Endothelial cell of umbilical vein (primary cell): ENCODE data around the gene EREG. TPM values are rescaled to one million over a fixed set of nuclear protein-coding genes. Genes with fewer than 3 reads are reported as not detected.

Experiments
- BruUV-seq: library from RNA; stranded (reverse); fragments of 400-500 nt; replicated peaks from 2 replicates; lab custom pipeline; 2021; lab: Mats Ljungman, UMichigan
- CTCF ChIA-PET: fragments of 300-600, 350-600 bp; sonication (Branson Sonifier 250); formaldehyde crosslinking; loops from one replicate; lab custom pipeline; 2021; ENCODE audit warnings: antibody characterized with exemption, inconsistent platforms; lab: Charles Lee
- POLR2A ChIA-PET: fragments of 300-600, 350-600 bp; sonication (Branson Sonifier 250); formaldehyde crosslinking; loops from one replicate; lab custom pipeline; 2021; ENCODE audit warnings: antibody characterized with exemption, inconsistent platforms; lab: Charles Lee
- DNase-seq: peaks from one replicate; pipeline ENCODE4 v3.0.0-alpha.2; 2011; ENCODE audit warnings: low read depth, low spot score
- FAIRE-seq: peaks from 2 replicates; lab custom pipeline; 2011; peaks lifted over from hg19 to GRCh38; lab: Jason Lieb, UNC
- H2AFZ ChIP-seq: 2 replicates; pipeline ENCODE4 v1.6.0; 2012; ENCODE audit warnings: low read depth, low read length, control low read depth, inconsistent platforms
- H3K27ac ChIP-seq: 2 replicates; pipeline ENCODE4 v1.5.1; 2011; ENCODE audit warnings: low read depth, mild to moderate bottlenecking, control low read depth, low read length, moderate library complexity; ENCODE audit not compliant: insufficient read depth
- H3K27me3 ChIP-seq, 2 experiments: 2 replicates each; pipeline versions ENCODE4 v1.6.0 to v1.6.1; 2011; ENCODE audit warnings: low read length in 2 of 2, mixed read lengths in 1 of 2; ENCODE audit not compliant: control insufficient read depth in 2 of 2, insufficient read depth in 2 of 2
- H3K36me3 ChIP-seq, 2 experiments: 2 replicates in 1 of 2; 3 replicates in 1 of 2; pipeline ENCODE4 v1.5.1; 2011; ENCODE audit warnings: low read length in 2 of 2, mild to moderate bottlenecking in 1 of 2, moderate library complexity in 1 of 2; ENCODE audit not compliant: control insufficient read depth in 2 of 2, insufficient read depth in 2 of 2; ENCODE audit errors: extremely low read depth in 1 of 2
- H3K4me1 ChIP-seq: 3 replicates; pipeline ENCODE4 v1.5.1; 2011; ENCODE audit warnings: mild to moderate bottlenecking, low read length; ENCODE audit not compliant: control insufficient read depth, insufficient read depth; ENCODE audit errors: extremely low read depth
- H3K4me2 ChIP-seq: 2 replicates; pipeline ENCODE4 v1.6.1; 2011; ENCODE audit warnings: low read length, control low read depth, mixed read lengths; ENCODE audit not compliant: insufficient read depth
- H3K4me3 ChIP-seq, 3 experiments: fragments of 200-600 bp in 1 of 3; sonication (generic), shearing (Covaris generic) in 1 of 3; replicated peaks in 1 of 3; 2 replicates each; pipeline ENCODE4 v1.5.1; 2011 to 2016; ENCODE audit warnings: control low read depth in 3 of 3, low read length in 3 of 3, mild to moderate bottlenecking in 2 of 3, inconsistent platforms in 1 of 3, low read depth in 1 of 3, moderate library complexity in 1 of 3; ENCODE audit not compliant: insufficient read depth in 1 of 3
- H3K79me2 ChIP-seq: 2 replicates; pipeline ENCODE4 v1.6.0; 2012; ENCODE audit warnings: low read length, inconsistent platforms; ENCODE audit not compliant: control insufficient read depth, insufficient read depth
- H3K9ac ChIP-seq: replicated peaks from 2 replicates; pipeline ENCODE3; 2011; ENCODE audit warnings: low read length, control low read depth; ENCODE audit not compliant: insufficient read depth; ENCODE audit errors: extremely low read depth
- H3K9me1 ChIP-seq: replicated peaks from 3 replicates; pipeline ENCODE4 v1.6.0; 2011; ENCODE audit warnings: mild to moderate bottlenecking, low read length; ENCODE audit not compliant: control insufficient read depth, insufficient read depth; ENCODE audit errors: extremely low read depth
- H3K9me3 ChIP-seq: replicated peaks from 2 replicates; pipeline ENCODE4 v1.5.1; 2012; ENCODE audit warnings: low read length, inconsistent platforms; ENCODE audit not compliant: control insufficient read depth, insufficient read depth
- H4K20me1 ChIP-seq: replicated peaks from 2 replicates; pipeline ENCODE3; 2011; ENCODE audit warnings: mild to moderate bottlenecking, low read length; ENCODE audit not compliant: control insufficient read depth, insufficient read depth; ENCODE audit errors: extremely low read depth
- GATA2 ChIP-seq: IDR thresholded peaks from 2 replicates; pipeline ENCODE4 v1.7.0; 2011; ENCODE audit warnings: low read depth, mild to moderate bottlenecking, moderate library complexity, mixed read lengths, low read length; ENCODE audit not compliant: insufficient read length, insufficient read depth
- JUN ChIP-seq: IDR thresholded peaks from 2 replicates; pipeline ENCODE4 v1.6.1; 2011; ENCODE audit warnings: borderline replicate concordance, low read depth; ENCODE audit not compliant: insufficient read length, insufficient read depth
- MYC ChIP-seq: IDR thresholded peaks from one replicate; pipeline ENCODE4 v1.6.1; 2011; ENCODE audit warnings: mild to moderate bottlenecking, low read depth, low read length
- POLR2A ChIP-seq: IDR thresholded peaks from 2 replicates; pipeline ENCODE4 v1.6.1; 2012; ENCODE audit warnings: low read depth, mild to moderate bottlenecking, control low read depth, low read length
- POLR2AphosphoS5 ChIP-seq: IDR thresholded peaks from 2 replicates; pipeline ENCODE4 v1.6.1; 2012; ENCODE audit warnings: low read depth, mild to moderate bottlenecking, control low read depth, low read length, moderate library complexity; ENCODE audit not compliant: insufficient read depth
- dilution Hi-C: fragments of 300-500 bp; cut with MboI; formaldehyde crosslinking; loops from one replicate; pipeline ENCODE4 v1.15.0; 2019; ENCODE audit warnings: low sequenced_read_pairs; ENCODE audit not compliant: extremely low pct_ligation_motif_present
- intact Hi-C: fragments of 100-400 bp; cut with micrococcal nuclease; formaldehyde crosslinking; loops from one replicate; pipeline ENCODE4 v1.10.0; 2022
- polyA plus RNA-seq, 4 experiments: library from polyadenylated mRNA; depleted of rRNA in 3 of 4; stranded (reverse) in 3 of 4; unstranded in 1 of 4; fragments of >200 nt; gene quantifications; 2 replicates each; pipeline versions ENCODE4 v1.2.1 to v1.2.3, GENCODE V29; 2011 to 2012; ENCODE audit warnings: missing spikeins in 1 of 4
- total RNA-seq: library from RNA; stranded (reverse); gene quantifications from 2 replicates; pipeline ENCODE4 v1.2.3, GENCODE V29; 2021
- TF ChIP-seq, protein P1 (sequence below): IDR thresholded peaks from 2 replicates; pipeline ENCODE4 v1.6.1; 2011; ENCODE audit not compliant: insufficient read depth, insufficient read length

EREG gene
- total and polyA plus RNA-seq, 2 donors (not counting 3 experiments of a cell fraction or from before 2014, with no cell fraction given): not detected

DNA sequence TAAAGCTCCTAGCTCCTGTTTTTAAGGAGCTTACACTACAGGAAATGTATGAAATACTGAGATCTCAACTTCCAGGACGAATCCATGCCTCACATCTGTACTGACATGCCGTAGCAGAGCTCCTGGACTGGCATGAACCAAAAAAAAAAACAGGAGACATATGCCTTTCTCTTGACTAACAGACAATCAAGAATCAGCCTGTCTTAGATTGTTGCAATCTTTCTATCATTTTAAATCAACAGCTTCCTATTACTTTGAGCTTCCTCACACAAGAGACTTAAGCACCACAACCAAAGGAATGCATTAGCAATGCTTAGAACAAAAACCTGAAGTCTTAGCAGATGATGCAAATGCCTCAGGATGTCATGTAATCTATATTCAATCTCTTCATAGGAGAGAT lies 45.3 kb downstream of the EREG start:
- Histone ChIP-seq H3K79me2 (no peaks in the 10 kb centered on the region), H3K4me2 (no peak overlapping the region), H4K20me1 (no peaks in the 10 kb centered on the region), H3K27ac (no peak overlapping the region), H3K9me3 (no peaks in the 10 kb centered on the region), H2AFZ (no peak overlapping the region), H3K4me1 (no peaks in the 10 kb centered on the region), H3K36me3 (no peaks in the 10 kb centered on the region), H3K9me1 (no peaks in the 10 kb centered on the region), H3K9ac (no peak overlapping the region), H3K27me3 (no peaks in the 10 kb centered on the region), H3K4me3 (no peak overlapping the region)
- no peak for FAIRE-seq
- dilution Hi-C loops (no loop called here), intact Hi-C loops (no loop called here)
- TF ChIP-seq POLR2AphosphoS5: no peak
- no peak for TF ChIP-seq GATA2
- no peak for TF ChIP-seq MYC
- ChIA-PET CTCF (interaction anchor here (1.3 to 1.6 kb wide), 2 partner anchors 10 to 27 kb away, joined by 3 to 4 read pairs; no protein-coding TSS in a partner anchor), POLR2A (no interaction called here)
- DNase-seq: no peak
- BruUV-seq: no TSS peak

DNA sequence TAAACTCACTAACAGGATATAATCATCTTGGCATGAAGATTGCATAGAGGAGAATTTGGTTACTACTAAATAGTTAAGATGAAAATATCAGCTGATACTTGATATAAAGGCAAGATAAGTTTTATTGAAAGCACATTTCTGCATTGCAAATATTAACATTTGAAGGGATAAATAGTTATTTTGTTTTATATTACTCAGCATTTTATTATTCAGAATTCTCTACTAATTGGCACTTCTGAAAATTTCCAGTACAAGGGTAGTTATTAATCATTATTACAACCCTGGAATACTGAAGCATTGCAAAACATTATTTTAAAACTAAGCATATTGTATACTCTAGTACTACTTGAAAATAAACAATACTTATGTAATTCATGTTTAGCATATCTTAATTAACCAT lies 47.3 kb downstream of the EREG start:
- no peaks in the 10 kb centered on the region for H3K4me1 ChIP-seq
- no peak overlapping the region for H3K9ac ChIP-seq
- CTCF ChIA-PET: no interaction called here
- TF ChIP-seq MYC (no peak), GATA2 (no peak), POLR2AphosphoS5 (no peak), JUN (no peak), POLR2A (no peak)
- TF ChIP-seq, protein P1, sequence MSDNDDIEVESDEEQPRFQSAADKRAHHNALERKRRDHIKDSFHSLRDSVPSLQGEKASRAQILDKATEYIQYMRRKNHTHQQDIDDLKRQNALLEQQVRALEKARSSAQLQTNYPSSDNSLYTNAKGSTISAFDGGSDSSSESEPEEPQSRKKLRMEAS: no peak
- no peak overlapping the region for H2AFZ ChIP-seq
- H3K9me3 ChIP-seq: no peaks in the 10 kb centered on the region
- H3K4me2 ChIP-seq: no peak overlapping the region
- H3K9me1 ChIP-seq: no peaks in the 10 kb centered on the region
- FAIRE-seq (no peak), DNase-seq (no peak)
- H4K20me1 ChIP-seq: no peaks in the 10 kb centered on the region
- dilution Hi-C loops: no loop called here
- H3K4me3 ChIP-seq: no peak overlapping the region
- POLR2A ChIA-PET: no interaction called here
- H3K79me2 ChIP-seq: no peaks in the 10 kb centered on the region
- no TSS peak for BruUV-seq
- no peaks in the 10 kb centered on the region for H3K36me3 ChIP-seq
- no peaks in the 10 kb centered on the region for H3K27me3 ChIP-seq
- H3K27ac ChIP-seq: no peak overlapping the region
- intact Hi-C loops: no loop called here
